Stimulated activated CD8-positive, alpha-beta memory T cell treated with anti-CD3 and anti-CD28 coated beads, Interleukin-4, amount 100 ng/mL, for 1 hour (primary cell): ENCODE results near the gene CNPY1.
"Not testable (repeated sequence)": the region's sequence is repeated elsewhere in the genome, so short reads cannot be mapped to it uniquely, and the experiment has no call there.

Experiments
- DNase-seq, 2 donors: peaks; one replicate each; pipeline ENCODE4 v3.0.0-alpha.2; 2020; ENCODE audit warnings: low read depth in 2 of 2, low spot score in 1 of 2

CNPY1 gene

DNA sequence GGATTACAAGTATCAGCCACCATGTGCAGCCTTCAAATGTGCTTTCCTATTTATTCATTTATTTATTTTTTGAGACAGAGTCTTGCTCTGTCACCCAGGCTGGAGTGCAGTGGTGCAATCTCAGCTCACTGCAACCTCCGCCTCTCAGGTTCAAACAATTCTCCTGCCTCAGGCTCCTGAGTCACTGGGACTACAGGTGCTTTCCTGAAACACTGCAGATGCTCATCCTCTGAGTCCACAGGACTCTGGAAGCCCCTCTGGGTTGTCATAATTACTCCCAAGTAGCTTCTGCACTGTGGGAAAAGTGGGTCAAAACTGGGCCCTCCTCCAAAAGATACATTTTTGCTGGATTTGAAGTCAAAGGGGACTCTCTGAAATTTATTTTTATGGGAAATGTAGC, at the start of gene CNPY1:
CNPY1 (minus strand) TSS at position 111 of the 400 bp plus-strand sequence. CDS start 630 bp downstream, outside the sequence.
- DNase-seq = not testable (repeated sequence)

DNA sequence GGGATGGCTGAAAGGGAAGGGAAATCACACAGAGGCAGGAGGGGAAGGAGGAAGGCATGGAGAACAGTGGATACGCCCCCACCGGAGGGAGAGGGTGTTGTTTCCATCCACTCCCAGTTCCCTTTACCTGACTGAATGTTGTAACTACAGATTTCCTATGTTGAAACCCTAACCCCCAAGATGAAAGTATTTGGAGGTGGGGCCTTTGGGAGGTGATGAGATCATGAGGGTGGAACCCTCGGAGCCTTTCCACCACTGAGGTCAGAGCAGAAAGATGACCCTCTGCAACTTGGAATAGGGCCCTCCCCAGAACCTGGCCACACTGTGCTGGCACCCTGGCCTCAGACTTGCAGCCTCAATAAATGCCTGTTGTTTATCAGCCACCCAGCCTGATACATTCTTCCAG, 48.6 kb upstream of the CNPY1 start:
- DNase-seq = no peak

DNA sequence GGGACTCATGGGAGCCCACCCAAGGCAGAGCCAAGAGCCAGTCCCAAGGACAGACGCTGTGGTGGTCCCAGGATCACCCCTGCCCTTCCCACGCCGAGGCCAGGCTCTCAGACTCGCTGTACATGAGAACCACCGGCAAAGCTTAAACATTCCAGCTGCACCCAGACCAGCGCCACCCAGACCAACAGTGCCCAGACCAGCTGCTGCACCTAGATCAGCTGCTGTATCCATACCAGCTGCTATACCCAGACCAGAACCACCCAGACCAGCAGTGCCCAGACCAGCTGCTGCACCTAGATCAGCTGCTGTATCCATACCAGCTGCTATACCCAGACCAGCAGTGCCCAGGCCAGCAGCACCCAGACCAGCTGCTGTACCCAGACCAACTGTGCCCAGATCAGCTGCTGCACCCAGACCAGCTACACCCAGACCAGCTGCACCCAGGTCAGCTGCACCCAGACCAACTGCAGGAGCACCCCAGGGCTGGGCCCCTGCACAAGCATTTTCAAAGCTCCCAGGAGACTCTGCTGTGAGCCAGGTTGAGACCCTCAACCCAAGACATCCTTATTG, 47.9 kb upstream of the CNPY1 start:
- DNase-seq = no peak

DNA sequence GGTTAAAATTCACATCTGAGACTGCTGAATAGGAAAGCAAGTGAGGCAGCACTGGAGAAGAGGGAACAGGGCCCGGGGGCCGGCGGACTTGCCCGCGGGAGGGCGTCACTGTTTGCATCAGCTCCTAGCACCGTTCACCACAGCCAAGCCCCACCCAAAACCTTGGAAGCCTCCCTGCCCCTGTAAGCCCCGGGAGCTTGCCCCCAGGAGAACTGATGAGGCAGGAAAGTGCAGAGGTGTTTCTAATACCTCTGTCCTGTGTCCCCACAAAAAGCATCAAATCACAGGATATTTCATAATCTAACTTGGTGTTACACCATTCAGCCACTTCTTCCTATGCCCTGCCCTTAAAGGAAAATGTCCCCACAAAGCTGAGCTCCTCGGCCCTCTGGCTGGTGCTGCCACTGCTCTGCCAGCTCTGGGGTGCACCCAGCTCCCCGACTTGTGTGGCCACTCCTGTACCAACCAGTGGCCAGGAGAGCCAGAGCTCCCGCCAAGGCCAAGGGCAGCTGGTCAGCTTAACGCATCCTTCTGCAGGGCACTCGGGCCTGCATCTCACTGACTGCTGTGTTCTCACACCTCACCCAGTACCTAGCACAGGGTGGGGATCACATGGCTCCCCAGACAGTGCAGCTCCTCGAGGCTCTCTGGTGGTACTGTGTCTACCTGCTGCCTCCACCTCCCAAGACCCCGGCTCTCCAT, 47.3 kb upstream of the CNPY1 start:
- no peak for DNase-seq

- no peak for DNase-seq
Observed at GRCh38 chr7:155591055-155591775, 44.9 kb upstream of the CNPY1 start.

GRCh38 chr7:155590215-155591018, 44.1 kb upstream of the CNPY1 start:
- no peak for DNase-seq

- no peak for DNase-seq
Observed at GRCh38 chr7:155589001-155589980, 42.9 kb upstream of the CNPY1 start.

DNA sequence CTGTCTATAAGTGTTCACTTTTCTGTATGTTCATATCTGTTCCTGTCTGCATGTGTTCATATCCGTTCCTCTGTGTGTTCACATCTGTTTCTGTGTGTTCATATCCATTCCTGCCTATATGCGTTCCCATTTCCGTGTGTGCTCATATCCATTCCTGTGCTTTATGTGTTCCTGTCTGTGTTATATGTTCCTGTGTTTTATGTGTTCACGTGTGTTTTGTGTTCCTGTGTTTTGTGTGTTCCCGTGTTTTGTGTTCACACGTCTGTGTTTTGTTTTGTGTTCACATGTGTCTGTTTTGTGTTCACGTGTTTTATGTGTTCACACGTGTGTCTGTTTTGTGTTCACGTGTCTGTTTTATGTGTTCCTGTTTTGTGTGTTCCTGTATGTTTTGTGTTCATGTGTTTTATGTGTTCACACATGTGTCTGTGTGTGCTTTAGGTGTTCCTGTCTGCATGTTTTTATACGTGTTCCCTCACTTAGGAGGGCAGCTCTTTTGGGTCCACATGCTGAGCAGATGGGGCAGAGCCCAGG, 42.2 kb upstream of the CNPY1 start:
- no peak for DNase-seq

GRCh38 chr7:155587486-155587885, 41.1 kb upstream of the CNPY1 start:
- no peak for DNase-seq

DNA sequence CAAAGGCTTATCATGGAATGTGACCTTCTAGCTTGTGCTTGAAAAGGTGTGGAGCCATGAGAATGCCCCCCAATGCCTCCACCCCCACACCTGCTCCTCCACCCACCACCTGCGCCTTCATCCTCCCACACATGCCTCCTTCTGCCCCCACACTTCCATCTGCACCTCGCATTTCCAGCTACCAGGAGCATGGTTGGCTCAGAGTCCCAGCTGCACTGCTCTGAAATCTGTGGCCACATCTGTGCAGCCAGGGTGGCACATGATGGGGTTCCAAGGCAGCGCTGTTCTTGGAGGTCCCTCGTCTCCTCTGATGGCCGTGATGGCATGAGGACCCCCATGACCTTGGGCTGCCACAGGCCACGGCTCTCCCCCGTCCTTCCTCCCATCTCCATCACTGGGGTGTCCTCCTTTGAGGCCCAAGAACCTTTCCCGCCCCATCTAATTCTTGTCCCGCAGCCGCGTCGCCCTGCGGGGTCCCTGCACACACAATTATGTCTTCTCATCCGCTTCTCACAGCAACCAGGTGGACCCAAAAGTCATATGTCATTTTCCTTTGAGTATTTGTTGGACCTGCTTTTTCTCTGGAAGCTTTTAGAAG, 40.6 kb upstream of the CNPY1 start:
- DNase-seq = no peak

GRCh38 chr7:155585951-155586350, 39.6 kb upstream of the CNPY1 start:
- no peak for DNase-seq

DNA sequence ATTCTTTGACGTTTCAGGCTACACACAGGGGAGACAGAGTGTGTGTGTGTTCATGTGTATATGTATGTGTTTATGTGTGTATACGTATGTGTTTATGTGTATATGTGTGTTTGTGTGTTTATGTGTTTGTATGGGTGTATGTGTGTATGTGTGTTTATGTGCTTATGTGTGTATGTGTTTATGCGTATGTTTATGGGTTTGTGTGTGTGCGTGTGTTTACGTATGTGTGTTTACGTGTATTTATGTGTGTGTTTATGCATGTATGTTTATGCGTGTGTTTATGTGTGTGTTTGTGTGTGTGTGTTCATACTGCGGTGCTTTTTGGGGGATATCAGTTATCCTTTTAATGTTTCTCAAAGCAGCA, 39.2 kb upstream of the CNPY1 start:
- DNase-seq = no peak

- DNase-seq = no peak
Observed at GRCh38 chr7:155584763-155585531, 38.6 kb upstream of the CNPY1 start.

DNA sequence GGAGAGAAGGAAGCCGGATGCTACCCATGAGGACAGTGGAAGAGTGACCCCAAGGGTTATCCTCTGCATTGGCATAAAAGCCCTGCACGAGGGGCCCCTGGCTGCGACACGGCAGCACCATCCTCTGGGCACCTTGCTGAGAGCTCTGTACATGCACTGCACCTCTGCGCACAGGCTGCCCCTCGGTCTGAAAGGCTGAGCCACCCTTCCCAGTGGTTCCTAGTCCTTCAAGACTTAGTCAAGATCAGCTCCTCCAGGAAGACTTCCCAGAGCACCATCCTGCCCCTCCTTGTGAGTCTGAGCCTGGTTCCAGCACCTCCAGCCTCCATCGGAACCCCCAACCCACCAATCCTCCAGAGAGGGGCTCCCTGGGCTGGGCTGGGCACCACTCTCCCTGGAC, 37.9 kb upstream of the CNPY1 start:
- no peak for DNase-seq

GRCh38 chr7:155583636-155584035, 37.3 kb upstream of the CNPY1 start:
- no peak for DNase-seq

DNA sequence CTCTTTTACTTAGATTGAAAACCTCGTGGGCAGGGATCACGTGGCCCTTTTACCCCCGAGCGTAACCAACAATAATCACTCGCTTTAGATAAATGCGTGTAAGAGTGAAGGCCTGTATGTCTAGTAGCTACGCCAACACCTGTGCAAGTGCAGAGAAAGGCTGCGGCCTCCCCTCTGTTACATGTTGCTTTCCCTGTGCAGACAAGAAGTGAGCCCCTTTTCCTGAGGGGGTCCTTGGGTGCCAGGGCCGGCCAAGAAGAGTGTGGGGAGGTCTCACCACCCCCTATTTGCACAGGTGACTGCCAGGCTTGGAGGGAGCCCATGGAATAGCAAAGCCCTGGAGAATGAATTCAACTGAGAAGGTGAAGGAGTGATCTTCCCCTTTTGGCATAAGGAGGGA, 35.6 kb upstream of the CNPY1 start:
- no peak for DNase-seq

- DNase-seq = no peak
Observed at GRCh38 chr7:155581107-155581830, 34.9 kb upstream of the CNPY1 start.

DNA sequence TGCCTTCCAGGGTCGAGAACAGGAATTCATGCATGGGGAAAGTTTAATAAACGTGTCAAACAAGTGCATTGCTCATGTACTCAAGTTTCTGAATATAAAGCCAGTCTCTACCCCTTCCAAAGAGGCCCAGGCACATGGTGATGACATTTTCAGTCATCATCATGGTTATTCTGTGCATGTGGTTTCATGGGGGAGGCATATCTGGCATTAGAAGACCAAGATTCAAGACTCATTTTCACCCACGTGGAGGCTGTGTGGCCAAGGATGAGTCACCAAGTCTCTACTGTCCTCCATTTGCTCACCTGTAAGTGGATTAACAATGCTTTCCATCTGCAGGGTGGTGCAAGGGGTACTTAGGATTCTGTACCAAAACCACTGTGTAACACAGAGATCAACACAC, 34.0 kb upstream of the CNPY1 start:
- no peak for DNase-seq
